ENCODE results near the gene SH3BGRL.

SH3BGRL gene

GRCh38 chrX:81201671-81202455, at the start of gene SH3BGRL, which contains the start of gene HMGN5:
TSS of gene SH3BGRL (plus strand) at chrX:81202102. CDS start at chrX:81202201, 99 bp downstream.
TSS of gene HMGN5 (minus strand) at chrX:81201913. CDS start at chrX:81121549, 80,364 bp downstream.
- in situ Hi-C loops (cut with MboI; ENCODE audit: low sequenced_read_pairs), result no loop called here

GRCh38 chrX:81168391-81168790, 33.5 kb upstream of the SH3BGRL start:
- in situ Hi-C loops (cut with MboI; ENCODE audit: low sequenced_read_pairs), result no loop called here

GRCh38 chrX:81174286-81174685, 27.6 kb upstream of the SH3BGRL start:
- in situ Hi-C loops (cut with MboI; ENCODE audit: low sequenced_read_pairs), result no loop called here

- in situ Hi-C loops (cut with MboI; ENCODE audit: low sequenced_read_pairs), result no loop called here
Measured at GRCh38 chrX:81195259-81195658, 6.6 kb upstream of the SH3BGRL start.

- in situ Hi-C loops (cut with MboI; ENCODE audit: low sequenced_read_pairs), result no loop called here
Measured at GRCh38 chrX:81195712-81196111, 6.2 kb upstream of the SH3BGRL start.

GRCh38 chrX:81201071-81201470, 831 bp upstream of the SH3BGRL start:
- in situ Hi-C loops (cut with MboI; ENCODE audit: low sequenced_read_pairs), result no loop called here

GRCh38 chrX:81202456-81202819, 536 bp downstream of the SH3BGRL start:
- in situ Hi-C loops (cut with MboI; ENCODE audit: low sequenced_read_pairs), result no loop called here

- in situ Hi-C loops (cut with MboI; ENCODE audit: low sequenced_read_pairs), result no loop called here
Measured at GRCh38 chrX:81202943-81203342, 1.0 kb downstream of the SH3BGRL start.

GRCh38 chrX:81205551-81205950, 3.6 kb downstream of the SH3BGRL start:
- in situ Hi-C loops (cut with MboI; ENCODE audit: low sequenced_read_pairs), result no loop called here

GRCh38 chrX:81206476-81206875, 4.6 kb downstream of the SH3BGRL start:
- in situ Hi-C loops (cut with MboI; ENCODE audit: low sequenced_read_pairs), result no loop called here

- in situ Hi-C loops (cut with MboI; ENCODE audit: low sequenced_read_pairs), result no loop called here
Measured at GRCh38 chrX:81208916-81209315, 7.0 kb downstream of the SH3BGRL start.

GRCh38 chrX:81215685-81216084, 13.8 kb downstream of the SH3BGRL start:
- in situ Hi-C loops (cut with MboI; ENCODE audit: low sequenced_read_pairs), result no loop called here

- in situ Hi-C loops (cut with MboI; ENCODE audit: low sequenced_read_pairs), result no loop called here
Measured at GRCh38 chrX:81229229-81229628, 27.3 kb downstream of the SH3BGRL start.

- in situ Hi-C loops (cut with MboI; ENCODE audit: low sequenced_read_pairs), result no loop called here
Measured at GRCh38 chrX:81229901-81230300, 28.0 kb downstream of the SH3BGRL start.

GRCh38 chrX:81231476-81231875, 29.6 kb downstream of the SH3BGRL start:
- in situ Hi-C loops (cut with MboI; ENCODE audit: low sequenced_read_pairs), result no loop called here

GRCh38 chrX:81232218-81232617, 30.3 kb downstream of the SH3BGRL start:
- in situ Hi-C loops (cut with MboI; ENCODE audit: low sequenced_read_pairs), result no loop called here

GRCh38 chrX:81237516-81237915, 35.6 kb downstream of the SH3BGRL start:
- in situ Hi-C loops (cut with MboI; ENCODE audit: low sequenced_read_pairs), result no loop called here

- in situ Hi-C loops (cut with MboI; ENCODE audit: low sequenced_read_pairs), result no loop called here
Measured at GRCh38 chrX:81238166-81238565, 36.3 kb downstream of the SH3BGRL start.

- in situ Hi-C loops (cut with MboI; ENCODE audit: low sequenced_read_pairs), result no loop called here
Measured at GRCh38 chrX:81240701-81241331, 38.9 kb downstream of the SH3BGRL start.

- in situ Hi-C loops (cut with MboI; ENCODE audit: low sequenced_read_pairs), result no loop called here
Measured at GRCh38 chrX:81241753-81242152, 39.9 kb downstream of the SH3BGRL start.

GRCh38 chrX:81255876-81256275, 54.0 kb downstream of the SH3BGRL start:
- in situ Hi-C loops (cut with MboI; ENCODE audit: low sequenced_read_pairs), result no loop called here

- in situ Hi-C loops (cut with MboI; ENCODE audit: low sequenced_read_pairs), result no loop called here
Measured at GRCh38 chrX:81257817-81258216, 55.9 kb downstream of the SH3BGRL start.

Data from HL-60/S4 treated with retinoic acid at 250 ng/mL for 4 days and 3 days (cell line).